DOHH2 (cell line): Measurements from ENCODE around the gene PFKL.

Experiments
- H3F3A ChIP-seq: fragments of 200-600 bp; sonication (generic), shearing (Covaris generic); 2 replicates; pipeline ENCODE4 v1.6.0; 2016; ENCODE audit warnings: antibody characterized with exemption, mild to moderate bottlenecking; ENCODE audit not compliant: control insufficient read depth, insufficient read depth
- H3K27ac ChIP-seq: fragments of 200-600 bp; sonication (generic); 2 replicates; pipeline ENCODE4 v1.5.1; 2014; ENCODE audit warnings: low read depth, mild to moderate bottlenecking, low read length, moderate library complexity
- H3K27me3 ChIP-seq: fragments of 200-600 bp; sonication (generic); 2 replicates; pipeline ENCODE4 v1.6.1; 2014; ENCODE audit warnings: mild to moderate bottlenecking, low read length, mixed read lengths; ENCODE audit not compliant: control insufficient read depth
- H3K36me3 ChIP-seq: fragments of 200-600 bp; sonication (generic); 2 replicates; pipeline ENCODE4 v1.6.1; 2014; ENCODE audit warnings: mild to moderate bottlenecking, low read length, moderate library complexity, mixed read lengths; ENCODE audit not compliant: control insufficient read depth
- H3K4me1 ChIP-seq: fragments of 200-600 bp; sonication (generic); 2 replicates; pipeline ENCODE4 v1.6.1; 2014; ENCODE audit warnings: mild to moderate bottlenecking, low read length, mixed read lengths; ENCODE audit not compliant: control insufficient read depth
- H3K4me2 ChIP-seq: fragments of 200-600 bp; sonication (generic); 2 replicates; pipeline ENCODE4 v1.6.0; 2014; ENCODE audit warnings: mild to moderate bottlenecking, low read length, moderate library complexity
- H3K4me3 ChIP-seq: fragments of 200-600 bp; sonication (generic); 2 replicates; pipeline ENCODE4 v1.5.1; 2014; ENCODE audit warnings: mild to moderate bottlenecking, low read length, mixed read lengths
- H3K79me2 ChIP-seq: fragments of 200-600 bp; sonication (generic); 2 replicates; pipeline ENCODE4 v1.6.1; 2014; ENCODE audit warnings: mild to moderate bottlenecking, low read length, mixed read lengths; ENCODE audit not compliant: control insufficient read depth
- H3K9me2 ChIP-seq: fragments of 200-600 bp; sonication (generic); replicated peaks from 2 replicates; pipeline ENCODE4 v1.6.1; 2014; ENCODE audit warnings: mild to moderate bottlenecking, low read length, mixed read lengths; ENCODE audit not compliant: control insufficient read depth
- H3K9me3 ChIP-seq: fragments of 200-600 bp; sonication (generic); 2 replicates; pipeline ENCODE4 v1.6.1; 2014; ENCODE audit warnings: antibody characterized with exemption, low read length, mixed read lengths; ENCODE audit not compliant: control insufficient read depth, insufficient read depth
- H4K20me1 ChIP-seq: fragments of 200-600 bp; sonication (generic); 2 replicates; pipeline ENCODE4 v1.6.0; 2014; ENCODE audit warnings: low read depth, mild to moderate bottlenecking, antibody characterized with exemption, low read length, moderate library complexity; ENCODE audit not compliant: control insufficient read depth, insufficient read depth
- CTCF ChIP-seq: fragments of 200-600 bp; sonication (generic); IDR thresholded peaks from one replicate; pipeline ENCODE4 v1.5.1; 2014; ENCODE audit warnings: antibody characterized with exemption, mild to moderate bottlenecking, low read depth, low read length; ENCODE audit not compliant: poor library complexity, severe bottlenecking
- EZH2phosphoT487 ChIP-seq: fragments of 200-600 bp; sonication (generic); IDR thresholded peaks from 2 replicates; pipeline ENCODE4 v1.6.1; 2017; ENCODE audit warnings: borderline replicate concordance, mild to moderate bottlenecking, antibody characterized with exemption, low read length, moderate library complexity, mixed read lengths

Gene PFKL

DNA sequence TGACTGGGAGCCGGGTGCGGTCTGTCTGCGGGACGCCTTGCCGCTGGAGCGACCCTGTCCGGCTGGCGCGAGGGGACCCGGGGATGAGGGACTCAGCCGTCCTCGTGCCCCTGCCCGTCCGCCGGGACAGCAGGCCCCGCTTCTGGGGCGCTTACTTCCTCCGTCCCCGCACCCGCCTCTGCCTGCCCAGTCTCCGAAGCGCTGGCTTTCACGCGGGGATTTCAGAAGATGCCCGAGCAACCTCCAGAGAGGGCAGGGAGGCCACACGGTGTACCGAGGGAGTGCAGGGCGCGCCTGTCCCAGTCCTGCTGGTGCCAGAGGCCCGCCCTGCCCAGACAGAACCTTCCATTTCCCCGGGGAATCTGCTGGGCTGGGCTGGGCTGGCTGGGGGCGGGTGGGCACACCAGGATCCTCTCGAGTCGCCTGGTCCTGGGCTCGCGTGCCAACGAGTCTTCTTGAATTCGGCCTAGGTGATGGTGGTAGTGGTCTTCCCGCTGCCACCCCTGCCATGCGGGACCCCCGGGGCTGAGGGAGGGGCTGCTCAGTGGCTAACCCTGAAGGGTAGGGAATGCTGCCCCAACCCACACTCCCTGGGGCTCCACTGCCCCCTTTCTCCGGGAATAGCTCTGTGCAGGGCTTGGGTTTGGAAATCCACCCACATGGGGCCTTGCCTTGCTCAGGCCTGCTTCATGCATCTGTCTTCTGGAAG lies 51.1 kb downstream of the PFKL start:
- no peaks in the 10 kb centered on the region for H3F3A ChIP-seq
- H3K9me2 ChIP-seq: no peaks in the 10 kb centered on the region
- no peaks in the 10 kb centered on the region for H3K9me3 ChIP-seq
- H3K36me3 ChIP-seq: no peaks in the 10 kb centered on the region
- H3K27ac ChIP-seq: no peak overlapping the region
- H3K4me3 ChIP-seq: no peak overlapping the region
- TF ChIP-seq CTCF (no peak), EZH2phosphoT487 (no peak)
- peaks cover 30% of the 10 kb centered on the region for H3K4me1 ChIP-seq
- no peaks in the 10 kb centered on the region for H4K20me1 ChIP-seq
- no peak overlapping the region for H3K4me2 ChIP-seq
- no peaks in the 10 kb centered on the region for H3K27me3 ChIP-seq
- no peaks in the 10 kb centered on the region for H3K79me2 ChIP-seq

DNA sequence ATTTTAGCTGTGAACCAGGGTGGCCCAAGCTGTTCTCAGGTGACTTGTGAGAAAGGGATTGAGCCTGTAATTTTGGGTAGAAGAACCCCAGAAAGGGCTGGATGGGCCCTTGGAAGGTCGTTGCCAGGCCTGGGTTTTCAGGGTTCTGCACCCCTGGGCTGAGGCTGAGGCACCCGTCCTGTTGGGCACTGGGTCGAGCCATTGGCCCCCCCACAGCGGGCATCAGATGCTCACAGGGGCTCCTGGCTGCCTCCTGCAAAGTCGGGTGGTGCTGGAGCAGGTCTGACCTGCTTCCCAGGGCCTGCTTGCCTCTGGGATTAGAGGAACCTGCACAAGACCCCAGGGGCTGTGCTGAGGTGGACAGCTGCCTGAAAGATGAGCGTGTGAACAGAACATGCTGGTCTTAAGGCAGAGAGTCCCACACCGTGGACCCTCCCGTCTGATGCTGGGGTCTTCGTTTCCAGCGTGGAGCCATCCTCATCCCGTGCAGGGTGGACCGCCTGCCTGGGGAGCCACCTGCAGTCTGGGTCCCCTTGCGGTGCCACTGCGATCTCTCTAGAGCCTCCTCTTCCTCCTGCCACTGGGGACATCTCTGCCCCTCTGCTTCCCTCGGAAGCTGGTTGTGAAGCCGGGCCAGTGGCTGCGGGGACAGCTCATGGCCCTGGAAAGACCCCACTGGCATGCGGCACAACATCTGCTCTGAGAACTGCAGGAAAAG lies 51.8 kb downstream of the PFKL start:
- Histone ChIP-seq H3K36me3 (no peaks in the 10 kb centered on the region), H3K4me2 (no peak overlapping the region), H4K20me1 (no peaks in the 10 kb centered on the region), H3K79me2 (no peaks in the 10 kb centered on the region), H3K4me1 (peaks cover 30% of the 10 kb centered on the region), H3K4me3 (no peak overlapping the region), H3K27ac (no peak overlapping the region), H3F3A (no peaks in the 10 kb centered on the region), H3K9me3 (no peaks in the 10 kb centered on the region), H3K27me3 (no peaks in the 10 kb centered on the region), H3K9me2 (no peaks in the 10 kb centered on the region)
- TF ChIP-seq CTCF (no peak), EZH2phosphoT487 (no peak)

- no peaks in the 10 kb centered on the region for H3K36me3 ChIP-seq
- H3K27me3 ChIP-seq: no peaks in the 10 kb centered on the region
- H3K79me2 ChIP-seq: no peaks in the 10 kb centered on the region
- no peak overlapping the region for H3K4me3 ChIP-seq
- no peaks in the 10 kb centered on the region for H4K20me1 ChIP-seq
- peaks cover 30% of the 10 kb centered on the region for H3K4me1 ChIP-seq
- no peaks in the 10 kb centered on the region for H3F3A ChIP-seq
- TF ChIP-seq CTCF (no peak), EZH2phosphoT487 (no peak)
- H3K27ac ChIP-seq: no peak overlapping the region
- H3K9me3 ChIP-seq: no peaks in the 10 kb centered on the region
- no peaks in the 10 kb centered on the region for H3K9me2 ChIP-seq
- no peak overlapping the region for H3K4me2 ChIP-seq
These were observed 52.5 kb downstream of the PFKL start for GRCh38 chr21:44352253-44352860.
